ENCODE measurements around the gene SIGLEC15. TPM values are rescaled to one million over a fixed set of nuclear protein-coding genes. Genes with fewer than 3 reads are reported as not detected.

Gene SIGLEC15
- total RNA-seq, 1 experiment from 2014 or later, result 0.13 TPM

- Histone ChIP-seq H4K5ac (ENCODE audit: insufficient read length, low read depth, low read length) (no peak overlapping the region), H2AK5ac (ENCODE audit: insufficient read length, low read length) (no peak overlapping the region), H2BK15ac (ENCODE audit: low read depth, low read length) (no peak overlapping the region), H3K4ac (ENCODE audit: low read depth, low read length) (no peak overlapping the region), H3K9ac (ENCODE audit: extremely low read depth, insufficient read length, low read length) (no peak overlapping the region), H3K27ac (ENCODE audit: insufficient read length, low read depth, low read length) (no peak overlapping the region), H3K79me1 (ENCODE audit: insufficient read depth, low read depth, low read length, poor library complexity, severe bottlenecking) (no peaks in the 10 kb centered on the region), H2AFZ (ENCODE audit: low read length) (no peak overlapping the region), H2BK20ac (ENCODE audit: low read depth, low read length, poor library complexity, severe bottlenecking) (no peak overlapping the region), H4K20me1 (ENCODE audit: control insufficient read depth, insufficient read depth, insufficient read length) (no peaks in the 10 kb centered on the region), H4K91ac (ENCODE audit: insufficient read length, low read depth, low read length) (no peak overlapping the region), H3T11ph (ENCODE audit: low read length) (no peak overlapping the region), H3K79me2 (ENCODE audit: insufficient read depth, low read length) (no peaks in the 10 kb centered on the region), H3K4me2 (ENCODE audit: insufficient read depth, insufficient read length, low read length) (no peak overlapping the region), H3K4me1 (ENCODE audit: insufficient read depth, low read length) (0 out of 2 replicates have a peak, but pooled peaks cover 4% of the 10 kb centered on the region), H2BK12ac (ENCODE audit: insufficient read length, low read depth, low read length) (no peak overlapping the region), H3K56ac (ENCODE audit: insufficient read length, low read depth, low read length) (no peak overlapping the region), H4K8ac (replicated peaks; ENCODE audit: insufficient read length, low read depth, low read length) (no peak overlapping the region), H3K23me2 (ENCODE audit: insufficient read length, low read depth, low read length, poor library complexity, severe bottlenecking) (no peaks in the 10 kb centered on the region), H3K27me3 (ENCODE audit: insufficient read depth, low read length) (peaks cover 4% of the 10 kb centered on the region; the same call in 1 of the 2 replicates), H3K18ac (ENCODE audit: insufficient read length, low read depth, low read length) (no peak overlapping the region), H2BK5ac (ENCODE audit: insufficient read length, low read length) (no peak overlapping the region), H3K9me3 (ENCODE audit: control insufficient read depth, low read depth, low read length) (no peaks in the 10 kb centered on the region), H2BK120ac (ENCODE audit: low read depth, low read length, poor library complexity, severe bottlenecking) (no peak overlapping the region), H3K14ac (ENCODE audit: insufficient read depth, low read length) (no peak overlapping the region), H3K23ac (ENCODE audit: insufficient read length, low read depth, low read length) (no peak overlapping the region)
- Mint-ChIP-seq H3K27me3 (ENCODE audit: low read depth) (peaks cover 45% of the 10 kb centered on the region), H3K9me3 (no peaks in the 10 kb centered on the region), H3K4me3 (no peak overlapping the region), H3K4me1 (peaks cover 28 to 31% of the 10 kb centered on the region in 2 experiments), H3K27ac (no peak overlapping the region), H3K36me3 (ENCODE audit: insufficient read depth in 1 of 3, low read depth in 3 of 3) (no peaks in the 10 kb centered on the region)
- WGBS (ENCODE audit: extremely low coverage, insufficient read length, low lambda C conversion rate), result no CpG with 5 or more reads among the region's 3 CpGs
- no peak for TF ChIP-seq CTCF (conservative IDR thresholded peaks at IDR 0.05)
- DNase-seq, result no peak
Measured at GRCh38 chr18:45835057-45835636, 9.7 kb downstream of the SIGLEC15 start.

All from H9 (cell line).